Measurements from ENCODE around the gene S1PR4.
"Not testable (repeated sequence)": the region's sequence is repeated elsewhere in the genome, so short reads cannot be mapped to it uniquely, and the experiment has no call there.

S1PR4 gene

GRCh38 chr19:3220576-3220975, 42.0 kb downstream of the S1PR4 start:
- DNase-seq (ENCODE audit: low read depth in 2 of 2): no peak

GRCh38 chr19:3221576-3221975, 43.0 kb downstream of the S1PR4 start:
- not testable (repeated sequence) for DNase-seq (ENCODE audit: low read depth in 2 of 2)

- no peak for DNase-seq (ENCODE audit: low read depth in 2 of 2)
Observed at GRCh38 chr19:3222709-3223108, 44.1 kb downstream of the S1PR4 start.

- peak; percentile 23 to 48 for DNase-seq (ENCODE audit: low read depth in 2 of 2)
Observed at GRCh38 chr19:3224346-3225168, 46.0 kb downstream of the S1PR4 start, which contains the start of gene CELF5. Gene CELF5 (plus strand): TSS chr19:3224661. CDS start chr19:3224740, 79 bp downstream.

- DNase-seq (ENCODE audit: low read depth in 2 of 2): no peak
Observed at GRCh38 chr19:3225169-3225485, 46.6 kb downstream of the S1PR4 start.

GRCh38 chr19:3225677-3226093, 47.1 kb downstream of the S1PR4 start:
- no peak for DNase-seq (ENCODE audit: low read depth in 2 of 2)

GRCh38 chr19:3227054-3227626, 48.6 kb downstream of the S1PR4 start:
- no peak for DNase-seq (ENCODE audit: low read depth in 2 of 2)

- DNase-seq (ENCODE audit: low read depth in 2 of 2): no peak
Observed at GRCh38 chr19:3229346-3229743, 50.8 kb downstream of the S1PR4 start.

Data from stimulated activated CD4-positive, alpha-beta T cell treated with anti-CD3 and anti-CD28 coated beads, Interleukin-1b, Interleukin-23, amount 100 ng/mL, for 1 hour (primary cell).